ENCODE data around the gene CDH16. TPM values are rescaled to one million over a fixed set of nuclear protein-coding genes. Genes with fewer than 3 reads are reported as not detected.

The CDH16 gene
- total and polyA plus RNA-seq, 3 donors from 2014 or later: 0.31 to 2.7 (median 0.39) TPM

DNA sequence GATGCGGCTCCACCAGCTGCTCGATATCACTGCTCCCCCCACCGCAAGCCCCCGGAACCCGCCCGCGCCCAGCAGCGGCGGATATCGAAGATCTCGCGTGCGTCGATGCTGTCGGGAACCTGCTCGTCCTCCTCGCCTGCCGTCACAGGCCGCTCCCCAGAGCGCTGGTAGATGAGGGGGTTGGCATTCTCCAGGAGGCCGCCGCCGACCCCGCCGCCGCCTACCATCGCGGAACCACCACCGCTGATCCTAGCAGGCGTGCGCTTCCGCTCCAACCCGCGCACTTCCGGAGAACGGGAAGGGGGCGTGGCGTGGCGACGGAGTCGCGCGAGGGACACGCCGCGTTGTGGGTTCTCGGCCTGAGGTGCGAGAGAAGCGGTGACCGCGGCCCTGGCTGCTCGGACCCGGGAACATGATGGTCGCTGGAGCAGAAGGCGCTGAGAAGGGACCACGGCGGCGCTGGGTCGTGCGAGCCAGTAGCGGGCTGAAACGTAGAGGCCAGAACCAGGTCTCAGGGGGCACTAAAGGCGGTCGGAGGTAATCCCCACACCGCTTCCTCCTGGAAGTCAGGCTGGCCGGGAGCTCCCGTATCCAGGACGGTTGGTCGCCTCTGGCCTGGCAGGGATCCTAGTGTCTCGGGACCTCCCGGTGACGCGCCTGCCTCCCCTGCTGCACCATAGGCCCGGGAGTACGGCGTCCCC, 15.6 kb upstream of the CDH16 start, which contains the start of gene CIAO2B:
TSS of gene CIAO2B (minus strand) at position 265 of the 701 bp plus-strand sequence. CDS start at position 227, 38 bp downstream.
- TF ChIP-seq, protein P1, sequence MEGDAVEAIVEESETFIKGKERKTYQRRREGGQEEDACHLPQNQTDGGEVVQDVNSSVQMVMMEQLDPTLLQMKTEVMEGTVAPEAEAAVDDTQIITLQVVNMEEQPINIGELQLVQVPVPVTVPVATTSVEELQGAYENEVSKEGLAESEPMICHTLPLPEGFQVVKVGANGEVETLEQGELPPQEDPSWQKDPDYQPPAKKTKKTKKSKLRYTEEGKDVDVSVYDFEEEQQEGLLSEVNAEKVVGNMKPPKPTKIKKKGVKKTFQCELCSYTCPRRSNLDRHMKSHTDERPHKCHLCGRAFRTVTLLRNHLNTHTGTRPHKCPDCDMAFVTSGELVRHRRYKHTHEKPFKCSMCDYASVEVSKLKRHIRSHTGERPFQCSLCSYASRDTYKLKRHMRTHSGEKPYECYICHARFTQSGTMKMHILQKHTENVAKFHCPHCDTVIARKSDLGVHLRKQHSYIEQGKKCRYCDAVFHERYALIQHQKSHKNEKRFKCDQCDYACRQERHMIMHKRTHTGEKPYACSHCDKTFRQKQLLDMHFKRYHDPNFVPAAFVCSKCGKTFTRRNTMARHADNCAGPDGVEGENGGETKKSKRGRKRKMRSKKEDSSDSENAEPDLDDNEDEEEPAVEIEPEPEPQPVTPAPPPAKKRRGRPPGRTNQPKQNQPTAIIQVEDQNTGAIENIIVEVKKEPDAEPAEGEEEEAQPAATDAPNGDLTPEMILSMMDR (IDR thresholded peaks at IDR 0.05): no peak
- peak; percentile 40 for TF ChIP-seq POLR2A (IDR thresholded peaks at IDR 0.05)

DNA sequence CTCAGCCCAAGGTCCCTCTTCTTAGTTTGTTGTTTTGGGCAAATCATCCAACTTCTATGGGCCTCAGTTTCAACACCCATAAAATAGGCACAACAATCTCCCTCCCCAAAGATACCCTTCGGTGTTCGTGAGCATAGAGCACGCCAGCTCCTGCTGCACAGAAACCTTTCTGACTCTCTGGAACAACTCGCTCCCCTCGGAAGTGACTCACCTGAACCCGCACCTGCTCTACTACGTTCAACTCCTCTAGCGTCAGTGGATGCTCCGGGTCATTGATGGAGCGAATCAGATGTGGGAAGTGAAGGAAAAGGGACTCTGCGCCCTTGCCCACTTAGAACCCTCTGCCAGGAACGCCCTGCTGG, 15.1 kb upstream of the CDH16 start:
- TF ChIP-seq, protein P1 (IDR thresholded peaks at IDR 0.05): no peak
- TF ChIP-seq POLR2A (IDR thresholded peaks at IDR 0.05): no peak
- H3K4me1 ChIP-seq: peaks cover 27% of the 10 kb centered on the region
- DNase-seq: no peak

More for the DNA sequence above, 15.6 kb upstream of the CDH16 start, which contains the start of gene CIAO2B:
- peak within 1 kb of the TSS; percentile 72 to 99 for H3K4me3 ChIP-seq
- H3K4me1 ChIP-seq: peaks cover 27% of the 10 kb centered on the region
- H3K27me3 ChIP-seq: no peaks in the 10 kb centered on the region
- H3K36me3 ChIP-seq (ENCODE audit: low read depth, missing control alignments): no peaks in the 10 kb centered on the region
- 0% methylated on average over 12 to 64 of the region's 76 CpGs for WGBS, 2 donors
- H3K27ac ChIP-seq: peak within 1 kb of the TSS; percentile 82 to 89
- peak; percentile 92 for DNase-seq
- no peaks in the 10 kb centered on the region for H3K9me3 ChIP-seq
- intact Hi-C loops (cut with DNase I; ENCODE audit: low total_unique reads): no loop called here

DNA sequence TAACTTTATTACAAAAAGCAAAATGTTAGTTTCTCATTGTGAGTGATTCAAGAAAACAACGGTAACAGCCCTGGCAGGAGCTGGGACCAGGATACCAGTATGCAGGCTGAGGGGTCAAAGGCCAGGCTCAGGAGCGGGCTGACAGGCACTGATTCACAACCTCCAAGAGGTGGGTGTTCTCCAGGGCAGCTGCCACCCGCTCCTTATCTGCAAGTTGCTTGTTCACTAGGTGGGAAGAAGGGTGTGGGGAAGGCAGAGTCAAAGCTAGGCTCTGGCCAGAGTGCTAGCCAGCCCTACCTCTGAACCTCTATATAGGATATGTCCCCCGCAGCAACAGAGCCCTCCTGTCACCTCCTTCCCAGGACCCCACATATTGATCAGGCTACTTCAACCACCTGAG, 13.4 kb upstream of the CDH16 start:
- no peak overlapping the region for H3K4me3 ChIP-seq
- H3K36me3 ChIP-seq (ENCODE audit: low read depth, missing control alignments): no peaks in the 10 kb centered on the region
- no peak for DNase-seq
- TF ChIP-seq, protein P1 (IDR thresholded peaks at IDR 0.05): no peak
- TF ChIP-seq POLR2A (IDR thresholded peaks at IDR 0.05): no peak
- 70 to 88% methylated on average over 4 of the region's 4 CpGs for WGBS, 2 donors
- H3K27ac ChIP-seq: no peak overlapping the region
- intact Hi-C loops (cut with DNase I; ENCODE audit: low total_unique reads): no loop called here
- H3K4me1 ChIP-seq: peaks cover 27% of the 10 kb centered on the region
- no peaks in the 10 kb centered on the region for H3K27me3 ChIP-seq
- no peaks in the 10 kb centered on the region for H3K9me3 ChIP-seq

More for the DNA sequence above, 15.1 kb upstream of the CDH16 start:
- no peaks in the 10 kb centered on the region for H3K27me3 ChIP-seq
- 1% methylated on average over 12 of the region's 12 CpGs for WGBS, 2 donors
- peak overlapping the region; percentile 82 to 89 for H3K27ac ChIP-seq
- peak overlapping the region; percentile 72 to 99 for H3K4me3 ChIP-seq
- no peaks in the 10 kb centered on the region for H3K36me3 ChIP-seq (ENCODE audit: low read depth, missing control alignments)
- intact Hi-C loops (cut with DNase I; ENCODE audit: low total_unique reads): no loop called here
- no peaks in the 10 kb centered on the region for H3K9me3 ChIP-seq

DNA sequence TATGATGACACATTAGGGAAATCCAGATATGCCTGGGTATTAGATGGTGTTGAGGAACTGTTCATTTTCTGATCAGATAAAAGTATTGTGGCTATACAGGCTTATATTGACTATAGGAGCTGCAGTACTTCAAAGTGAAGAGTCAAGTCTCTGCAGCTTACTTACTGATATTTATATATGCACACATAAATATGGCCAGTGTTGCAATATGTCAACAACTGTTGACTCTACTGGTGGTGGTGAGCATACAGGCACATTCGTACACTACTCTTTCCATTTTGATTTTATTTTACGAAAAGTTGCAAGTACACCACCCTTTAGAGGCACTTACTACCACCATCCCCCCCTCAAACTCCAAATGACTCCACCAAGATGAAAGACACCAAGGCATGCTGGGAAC, 13.0 kb upstream of the CDH16 start:
- DNase-seq: no peak

More for the DNA sequence above, 13.0 kb upstream of the CDH16 start:
- Histone ChIP-seq H3K27ac (no peak overlapping the region), H3K9me3 (no peaks in the 10 kb centered on the region), H3K4me3 (no peak overlapping the region), H3K27me3 (no peaks in the 10 kb centered on the region), H3K36me3 (ENCODE audit: low read depth, missing control alignments) (no peaks in the 10 kb centered on the region), H3K4me1 (peaks cover 25% of the 10 kb centered on the region)
- TF ChIP-seq POLR2A (IDR thresholded peaks at IDR 0.05): no peak
- TF ChIP-seq, protein P1 (IDR thresholded peaks at IDR 0.05): no peak
- intact Hi-C loops (cut with DNase I; ENCODE audit: low total_unique reads): no loop called here
- 74 to 88% methylated on average over 2 of the region's 2 CpGs for WGBS, 2 donors

Data from testis (tissue), 3 donors.